A549 (cell line): ENCODE results near the gene EPB41L5. TPM values are rescaled to one million over a fixed set of nuclear protein-coding genes. Genes with fewer than 3 reads are reported as not detected.

Experiments used
- ATAC-seq, 2 experiments: fragments of 200-7000 bp in 1 of 2; fragments of >200 bp in 1 of 2; cut with Nextera tagmentation in 1 of 2; cut with Tn5 transposase in 1 of 2; 3 replicates each; pipeline versions ENCODE4 v1.8.0 to v1.9.1; 2018 to 2020; ENCODE audit warnings: mild to moderate bottlenecking in 1 of 2, moderate library complexity in 1 of 2
- CTCF ChIA-PET: fragments of 300-600 bp; sonication (Branson Sonifier 250); formaldehyde crosslinking; extraction: SDS; loops from one replicate; lab custom pipeline; 2021; ENCODE audit warnings: antibody characterized with exemption, inconsistent platforms; lab: Yijun Ruan, JAX
- POLR2A ChIA-PET: fragments of 350-600 bp; formaldehyde crosslinking; extraction: SDS; loops from one replicate; lab custom pipeline; 2021; ENCODE audit warnings: antibody characterized with exemption, inconsistent platforms; lab: Yijun Ruan, JAX
- DNase-seq, 2 experiments: peaks; one replicate each; pipeline versions ENCODE4 v3.0.0 to v3.0.0-alpha.2; 2011 to 2016; ENCODE audit warnings: low read depth in 1 of 2, low spot score in 1 of 2
- FAIRE-seq: peaks from 2 replicates; lab custom pipeline; 2011; peaks lifted over from hg19 to GRCh38; lab: Jason Lieb, UNC
- H3K27ac ChIP-seq, 2 experiments: fragments of >200 bp; sonication (Bioruptor Twin); formaldehyde crosslinking; 3 replicates each; pipeline ENCODE4 v1.5.1; 2016 to 2017
- H3K4me1 ChIP-seq: fragments of >200 bp; sonication (Bioruptor Twin); formaldehyde crosslinking; 3 replicates; pipeline ENCODE4 v1.6.1; 2016
- H3K4me2 ChIP-seq: fragments of >200 bp; sonication (Bioruptor Twin); formaldehyde crosslinking; 3 replicates; pipeline ENCODE4 v1.6.1; 2016
- H3K4me3 ChIP-seq: fragments of >200 bp; sonication (Bioruptor Twin); formaldehyde crosslinking; 3 replicates; pipeline ENCODE4 v1.5.1; 2016
- H3K9me3 ChIP-seq: fragments of >200 bp; sonication (Bioruptor Twin); formaldehyde crosslinking; 3 replicates; pipeline ENCODE4 v1.6.1; 2016
- ATOH8 ChIP-seq: fragments of 250-450 bp; sonication (Bioruptor Pico); IDR thresholded peaks from 2 replicates; pipeline ENCODE4 v1.5.0; 2020; ENCODE audit warnings: low read depth, mild to moderate bottlenecking, moderate library complexity
- BHLHE40 ChIP-seq: IDR thresholded peaks from 2 replicates; pipeline ENCODE4 v1.6.1; 2012; ENCODE audit warnings: low read depth, low read length, inconsistent platforms
- CBX8 ChIP-seq: fragments of 200-600 bp; sonication (generic); IDR thresholded peaks from 2 replicates; pipeline ENCODE4 v1.6.1; 2016
- EHMT2 ChIP-seq: fragments of 200-600 bp; sonication (generic); IDR thresholded peaks from 2 replicates; pipeline ENCODE4 v1.6.1; 2016; ENCODE audit warnings: antibody characterized with exemption, low read depth, mild to moderate bottlenecking, moderate library complexity
- EP300 ChIP-seq, 2 experiments: fragments of >200 bp; sonication (Bioruptor Twin); formaldehyde crosslinking; IDR thresholded peaks; 2 replicates in 1 of 2; 3 replicates in 1 of 2; pipeline ENCODE4 v1.6.1; 2016 to 2017
- FOSB ChIP-seq: fragments of 250-450 bp; sonication (Bioruptor Pico); IDR thresholded peaks from 2 replicates; pipeline ENCODE4 v1.5.0; 2020; ENCODE audit warnings: mild to moderate bottlenecking, moderate library complexity
- FOSL2 ChIP-seq, 2 experiments: fragments of 450-650 bp in 1 of 2; fragments of >200 bp in 1 of 2; sonication (Bioruptor Twin) in 1 of 2; formaldehyde crosslinking; IDR thresholded peaks; 2 replicates each; pipeline versions ENCODE4 v1.5.0 to v1.6.1; 2016 to 2020; ENCODE audit warnings: mild to moderate bottlenecking in 1 of 2, moderate library complexity in 1 of 2
- FOXS1 ChIP-seq: fragments of 250-450 bp; sonication (Bioruptor Pico); IDR thresholded peaks from 2 replicates; pipeline ENCODE4 v1.5.0; 2020; ENCODE audit warnings: mild to moderate bottlenecking, moderate library complexity
- GATA3 ChIP-seq: IDR thresholded peaks from 2 replicates; pipeline ENCODE4 v1.6.1; 2012; ENCODE audit warnings: borderline replicate concordance
- HOXB13 ChIP-seq: fragments of 250-450 bp; sonication (Bioruptor Pico); IDR thresholded peaks from 2 replicates; pipeline ENCODE4 v1.5.0; 2020; ENCODE audit warnings: low read depth, mild to moderate bottlenecking, moderate library complexity
- JUN ChIP-seq, 2 experiments: fragments of >200 bp; sonication (Bioruptor Twin); formaldehyde crosslinking; IDR thresholded peaks; 2 replicates in 1 of 2; 3 replicates in 1 of 2; pipeline ENCODE4 v1.6.1; 2016 to 2017
- KDM5A ChIP-seq: fragments of 200-600 bp; sonication (generic); IDR thresholded peaks from 2 replicates; pipeline ENCODE4 v1.6.1; 2016; ENCODE audit warnings: antibody characterized with exemption, mild to moderate bottlenecking
- MAX ChIP-seq: IDR thresholded peaks from 2 replicates; pipeline ENCODE4 v1.6.1; 2012
- MAZ ChIP-seq: fragments of 150-350 bp; IDR thresholded peaks from 2 replicates; pipeline ENCODE4 v1.6.1; 2014; ENCODE audit warnings: antibody characterized with exemption, low read depth, low read length, borderline replicate concordance
- NPAS2 ChIP-seq: fragments of 250-450 bp; sonication (Bioruptor Pico); IDR thresholded peaks from 2 replicates; pipeline ENCODE4 v1.8.0; 2022; ENCODE audit warnings: mild to moderate bottlenecking, moderate library complexity, borderline replicate concordance
- NR3C1 ChIP-seq: fragments of >200 bp; sonication (Bioruptor Twin); formaldehyde crosslinking; IDR thresholded peaks from 3 replicates; pipeline ENCODE4 v1.6.1; 2017
- PBX3 ChIP-seq: IDR thresholded peaks from 2 replicates; pipeline ENCODE4 v1.6.1; 2012
- RARB ChIP-seq: fragments of 250-450 bp; sonication (Bioruptor Pico); IDR thresholded peaks from 2 replicates; pipeline ENCODE4 v1.8.0; 2021; ENCODE audit warnings: mild to moderate bottlenecking, moderate library complexity
- RCOR1 ChIP-seq: fragments of 150-350 bp; IDR thresholded peaks from 2 replicates; pipeline ENCODE4 v1.6.1; 2014; ENCODE audit warnings: antibody characterized with exemption, low read length, low read depth
- ZC3H11A ChIP-seq: fragments of 450-650 bp; IDR thresholded peaks from 2 replicates; pipeline ENCODE4 v1.6.1; 2014; ENCODE audit warnings: antibody characterized with exemption, mild to moderate bottlenecking
- ZFP36 ChIP-seq: fragments of 450-650 bp; IDR thresholded peaks from 2 replicates; pipeline ENCODE4 v1.6.1; 2014; ENCODE audit warnings: borderline replicate concordance; ENCODE audit not compliant: partially characterized antibody
- ZNF302 ChIP-seq: fragments of 250-450 bp; sonication (Bioruptor Pico); IDR thresholded peaks from 2 replicates; pipeline ENCODE4 v1.9.0; 2021; ENCODE audit warnings: inconsistent platforms, mild to moderate bottlenecking, moderate library complexity
- WGBS: methylation state at CpG from one replicate; pipeline ENCODE4 v1.1.6; 2017; ENCODE audit errors: missing lambda C conversion rate; 5-methylcytosine and 5-hydroxymethylcytosine counted together
- polyA plus RNA-seq, 4 experiments: library from polyadenylated mRNA; depleted of rRNA in 3 of 4; stranded (reverse); fragments of >200 nt; fragmentation: RNase III in 1 of 4; extraction: RNeasy Plus Mini Kit Qiagen cat#74134 plus additional on column Dnase treatment in 1 of 4; gene quantifications; 2 replicates in 3 of 4; 3 replicates in 1 of 4; pipeline ENCODE4 v1.2.3, GENCODE V29; 2011 to 2017
- TF ChIP-seq, protein P1 (sequence below): fragments of 250-450 bp; sonication (Bioruptor Pico); IDR thresholded peaks from 2 replicates; pipeline ENCODE4 v1.5.0; 2021; ENCODE audit warnings: mild to moderate bottlenecking, moderate library complexity, borderline replicate concordance
- TF ChIP-seq, protein P2 (sequence below): fragments of >200 bp; sonication (Bioruptor Twin); formaldehyde crosslinking; IDR thresholded peaks from 2 replicates; pipeline ENCODE4 v1.6.1; 2016

The EPB41L5 gene
- polyA plus RNA-seq, 2 of the 4 experiments (the other 2 are of a cell fraction): 5.8 to 33.0 TPM

- TF ChIP-seq ZNF302 (no peak), CBX8 (no peak), FOSL2 (IDR thresholded peaks at IDR 0.05) (no peak), FOSL2 (CRISPR knock-in tag; IDR thresholded peaks at IDR 0.05) (no peak), EP300 (IDR thresholded peaks at IDR 0.05) (no peak)
Observed at GRCh38 chr2:120204022-120204405, 191.1 kb downstream of the EPB41L5 start (continued).

- ATAC-seq: peak in 1 of 2 experiments; percentile 10; a peak in 3 of 6 replicates
- TF ChIP-seq, protein P1, sequence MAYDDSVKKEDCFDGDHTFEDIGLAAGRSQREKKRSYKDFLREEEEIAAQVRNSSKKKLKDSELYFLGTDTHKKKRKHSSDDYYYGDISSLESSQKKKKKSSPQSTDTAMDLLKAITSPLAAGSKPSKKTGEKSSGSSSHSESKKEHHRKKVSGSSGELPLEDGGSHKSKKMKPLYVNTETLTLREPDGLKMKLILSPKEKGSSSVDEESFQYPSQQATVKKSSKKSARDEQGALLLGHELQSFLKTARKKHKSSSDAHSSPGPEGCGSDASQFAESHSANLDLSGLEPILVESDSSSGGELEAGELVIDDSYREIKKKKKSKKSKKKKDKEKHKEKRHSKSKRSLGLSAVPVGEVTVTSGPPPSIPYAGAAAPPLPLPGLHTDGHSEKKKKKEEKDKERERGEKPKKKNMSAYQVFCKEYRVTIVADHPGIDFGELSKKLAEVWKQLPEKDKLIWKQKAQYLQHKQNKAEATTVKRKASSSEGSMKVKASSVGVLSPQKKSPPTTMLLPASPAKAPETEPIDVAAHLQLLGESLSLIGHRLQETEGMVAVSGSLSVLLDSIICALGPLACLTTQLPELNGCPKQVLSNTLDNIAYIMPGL (CRISPR knock-in tag): no peak
- TF ChIP-seq ATOH8 (CRISPR knock-in tag) (no peak), MAX (no peak), EHMT2 (no peak), FOXS1 (CRISPR knock-in tag) (no peak), ZC3H11A (no peak), FOSB (CRISPR knock-in tag) (no peak), ZFP36 (no peak), ZNF302 (no peak), KDM5A (no peak), HOXB13 (no peak), JUN (IDR thresholded peaks at IDR 0.05) (no peak), MAZ (no peak)
- Histone ChIP-seq H3K4me3 (no peak overlapping the region), H3K4me1 (no peaks in the 10 kb centered on the region), H3K27ac (no peak overlapping the region), H3K9me3 (no peaks in the 10 kb centered on the region), H3K4me2 (no peak overlapping the region)
- no peak for FAIRE-seq
- WGBS: 73% methylated on average over 3 of the region's 3 CpGs
- ChIA-PET POLR2A (no interaction called here), CTCF (interaction anchor here (1.0 to 1.6 kb wide), 3 partner anchors 23 to 476 kb away, joined by 3 to 5 read pairs (median 4); no protein-coding TSS in a partner anchor)
- DNase-seq: no peak
Observed at GRCh38 chr2:120204417-120204816, 191.5 kb downstream of the EPB41L5 start.

DNA sequence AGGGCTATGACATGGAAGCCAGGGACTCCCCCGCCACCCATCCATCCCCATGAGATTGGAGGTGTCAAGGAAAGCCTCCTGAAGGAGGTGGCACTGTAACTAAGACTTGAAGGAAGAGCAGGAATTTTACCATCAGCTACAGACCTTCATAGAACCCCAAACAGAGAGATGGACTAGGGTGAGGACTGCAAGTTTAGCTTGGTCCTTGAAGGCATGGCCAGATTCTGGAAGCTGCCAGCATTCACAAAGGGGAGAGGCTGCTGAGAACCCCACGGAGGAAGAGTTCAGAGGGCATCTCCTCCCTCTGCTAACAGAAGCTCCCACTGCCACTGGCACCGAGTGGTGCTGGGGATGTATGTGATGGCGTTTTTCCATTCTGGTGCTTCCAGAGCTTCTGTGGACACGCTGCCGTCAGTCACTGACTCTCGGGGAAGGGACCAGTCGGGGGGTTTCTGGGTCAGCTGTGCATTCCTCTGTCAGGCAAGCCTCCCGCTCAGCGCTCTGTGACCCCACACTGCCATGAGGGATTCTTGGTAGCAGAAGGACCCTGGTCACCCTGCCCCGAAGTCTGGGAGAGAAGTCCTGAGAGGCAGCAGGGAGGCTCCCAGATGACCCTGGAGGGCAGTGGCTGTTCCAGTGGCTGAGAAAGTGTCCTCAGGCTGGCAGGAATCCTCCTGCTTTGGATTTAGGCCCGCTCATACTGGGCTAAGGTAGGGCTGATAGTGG, 192.2 kb downstream of the EPB41L5 start:
- H3K27ac ChIP-seq: no peak overlapping the region
- ATAC-seq (no peak), DNase-seq (no peak)
- WGBS: 75% methylated on average over 9 of the region's 12 CpGs
- TF ChIP-seq GATA3: no peak
- no peak for TF ChIP-seq ZNF302
- TF ChIP-seq, protein P1 (CRISPR knock-in tag): no peak
- TF ChIP-seq RCOR1: no peak
- TF ChIP-seq JUN (IDR thresholded peaks at IDR 0.05): no peak
- TF ChIP-seq PBX3: no peak
- no peak for TF ChIP-seq NR3C1
- TF ChIP-seq, protein P2, sequence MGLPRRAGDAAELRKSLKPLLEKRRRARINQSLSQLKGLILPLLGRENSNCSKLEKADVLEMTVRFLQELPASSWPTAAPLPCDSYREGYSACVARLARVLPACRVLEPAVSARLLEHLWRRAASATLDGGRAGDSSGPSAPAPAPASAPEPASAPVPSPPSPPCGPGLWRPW: no peak
- no peak for TF ChIP-seq MAX
- TF ChIP-seq RARB: no peak
- no peak for TF ChIP-seq NPAS2 (CRISPR knock-in tag)
- no peak for TF ChIP-seq HOXB13
- TF ChIP-seq BHLHE40: no peak
- TF ChIP-seq, all 56 proteins: peak for 0
- no peak overlapping the region for H3K4me2 ChIP-seq
- no peaks in the 10 kb centered on the region for H3K9me3 ChIP-seq
- H3K4me1 ChIP-seq: no peaks in the 10 kb centered on the region
- H3K4me3 ChIP-seq: no peak overlapping the region
- FAIRE-seq: no peak
- ChIA-PET CTCF (interaction anchor here (1.0 to 1.6 kb wide), 3 partner anchors 23 to 476 kb away, joined by 3 to 5 read pairs (median 4); no protein-coding TSS in a partner anchor), POLR2A (no interaction called here)
